ENCODE measurements around the gene TMPRSS3.
"Not testable (repeated sequence)": the region's sequence is repeated elsewhere in the genome, so short reads cannot be mapped to it uniquely, and the experiment has no call there.

Gene TMPRSS3

GRCh38 chr21:42426876-42427480 is 31.1 kb upstream of the TMPRSS3 start:
- DNase-seq, result no peak

GRCh38 chr21:42426424-42426823 is 30.6 kb upstream of the TMPRSS3 start:
- no peak for DNase-seq

- DNase-seq, result no peak
These were observed 29.7 kb upstream of the TMPRSS3 start for GRCh38 chr21:42425591-42425990.

- DNase-seq, result no peak
These were observed 29.2 kb upstream of the TMPRSS3 start for GRCh38 chr21:42424914-42425541.

GRCh38 chr21:42423685-42424084 is 27.8 kb upstream of the TMPRSS3 start:
- no peak for DNase-seq

GRCh38 chr21:42423197-42423675 is 27.4 kb upstream of the TMPRSS3 start:
- DNase-seq, result no peak

- no peak for DNase-seq
These were observed 25.4 kb upstream of the TMPRSS3 start for GRCh38 chr21:42421018-42421793.

GRCh38 chr21:42419845-42420244 is 24.0 kb upstream of the TMPRSS3 start:
- DNase-seq, result no peak

GRCh38 chr21:42418886-42419285 is 23.0 kb upstream of the TMPRSS3 start:
- no peak for DNase-seq

GRCh38 chr21:42417533-42417932 is 21.7 kb upstream of the TMPRSS3 start:
- no peak for DNase-seq

- DNase-seq, result peak; percentile 46
These were observed 19.3 kb upstream of the TMPRSS3 start for GRCh38 chr21:42414928-42415769.

- DNase-seq, result no peak
These were observed 18.7 kb upstream of the TMPRSS3 start for GRCh38 chr21:42414553-42414927.

GRCh38 chr21:42414066-42414465 is 18.2 kb upstream of the TMPRSS3 start:
- DNase-seq, result no peak

- no peak for DNase-seq
These were observed 17.6 kb upstream of the TMPRSS3 start for GRCh38 chr21:42413500-42413899.

- no peak for DNase-seq
These were observed 17.2 kb upstream of the TMPRSS3 start for GRCh38 chr21:42413093-42413492.

GRCh38 chr21:42412636-42412933 is 16.7 kb upstream of the TMPRSS3 start:
- DNase-seq, result no peak

GRCh38 chr21:42411891-42412635 is 16.2 kb upstream of the TMPRSS3 start:
- DNase-seq, result no peak

GRCh38 chr21:42411197-42411869 is 15.5 kb upstream of the TMPRSS3 start:
- DNase-seq, result peak; percentile 28

GRCh38 chr21:42409366-42409765 is 13.5 kb upstream of the TMPRSS3 start:
- no peak for DNase-seq

GRCh38 chr21:42408718-42409117 is 12.9 kb upstream of the TMPRSS3 start:
- DNase-seq, result not testable (repeated sequence)

GRCh38 chr21:42407476-42407875 is 11.6 kb upstream of the TMPRSS3 start:
- no peak for DNase-seq

GRCh38 chr21:42406866-42407265 is 11.0 kb upstream of the TMPRSS3 start:
- DNase-seq, result no peak
